ENCODE results near the gene SMIM28.
"Not testable (repeated sequence)": the region's sequence is repeated elsewhere in the genome, so short reads cannot be mapped to it uniquely, and the experiment has no call there.

The SMIM28 gene

DNA sequence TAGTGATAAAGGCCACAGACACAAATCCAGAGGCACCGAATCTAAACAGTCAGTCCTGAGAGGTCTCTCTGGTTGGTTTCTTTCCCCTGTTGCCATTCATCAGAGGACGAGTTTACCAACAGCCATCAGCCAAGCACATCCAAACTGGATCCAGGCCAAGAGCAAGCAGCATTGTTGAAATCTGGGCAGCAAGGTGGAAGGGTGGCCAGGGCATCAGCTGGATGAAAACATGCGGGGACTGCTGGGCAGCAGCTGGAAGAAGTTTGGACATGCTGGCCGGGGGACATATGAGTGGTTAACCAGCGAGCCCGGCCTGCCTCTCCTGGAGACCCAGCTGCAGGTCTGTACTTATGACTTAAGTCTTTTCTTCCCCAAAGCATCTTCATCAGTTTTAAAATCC is at the start of gene SMIM28:
Gene SMIM28, plus strand, starts transcription at position 62 of the 400 bp plus-strand sequence. Its CDS starts 168 bp downstream, at position 230.
- in situ Hi-C loops (cut with HindIII; ENCODE audit: low sequenced_read_pairs): no loop called here

DNA sequence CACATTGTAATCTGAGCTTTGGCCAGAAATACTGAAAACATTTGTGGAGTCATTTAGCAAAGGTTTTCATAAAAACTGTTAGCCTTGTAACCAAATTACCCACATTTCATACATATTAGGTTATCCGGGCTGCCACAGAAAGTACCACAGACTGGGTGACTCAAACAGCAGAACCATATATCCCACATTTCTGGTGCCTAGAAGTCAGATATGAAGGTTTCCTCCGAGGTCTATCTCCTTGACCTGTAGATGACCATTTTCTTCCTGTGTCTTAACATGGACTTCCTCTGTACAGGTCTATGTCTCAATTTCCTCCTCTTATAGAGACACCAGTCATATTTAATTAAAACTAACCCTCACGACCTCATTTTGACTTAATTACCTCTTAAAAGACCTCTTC is 49.5 kb upstream of the SMIM28 start:
- in situ Hi-C loops (cut with HindIII; ENCODE audit: low sequenced_read_pairs): no loop called here

DNA sequence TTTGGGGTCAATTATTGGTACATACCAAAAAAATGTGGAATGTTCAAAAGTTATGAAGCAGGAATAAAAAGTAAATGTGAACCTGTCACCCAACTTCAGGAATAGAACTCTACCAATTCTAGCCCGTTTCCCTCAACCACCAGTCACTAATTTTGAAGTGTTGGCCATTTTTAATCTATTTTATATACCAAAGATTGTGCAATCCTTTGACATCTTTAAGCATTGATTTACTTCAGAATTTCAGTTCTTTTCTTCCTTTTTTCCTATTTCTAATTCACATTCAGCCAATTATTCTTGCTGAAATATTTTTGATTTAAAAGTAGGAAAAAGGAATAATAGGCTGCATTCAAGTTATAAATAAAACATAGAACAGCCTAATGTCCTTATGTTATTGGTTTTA is 46.9 kb upstream of the SMIM28 start:
- in situ Hi-C loops (cut with HindIII; ENCODE audit: low sequenced_read_pairs): no loop called here

DNA sequence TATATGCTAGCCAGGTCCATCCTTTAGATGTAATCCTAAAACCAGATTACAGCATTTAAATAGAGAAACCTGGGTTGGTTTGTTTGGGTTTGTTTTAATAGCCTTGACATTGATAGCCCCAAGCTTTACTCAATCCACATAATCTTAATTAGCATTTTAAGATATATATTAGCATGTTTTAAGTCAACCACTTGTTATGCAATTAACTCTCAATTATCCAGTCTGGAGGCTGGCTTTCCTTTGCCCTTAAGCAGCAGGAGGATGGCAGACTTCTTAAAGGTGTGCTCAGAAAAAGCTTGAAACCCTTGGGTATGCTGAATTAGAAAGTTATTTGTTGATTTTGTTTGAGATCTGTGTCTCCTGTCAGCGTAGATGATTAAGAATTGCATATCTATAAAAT is 46.3 kb upstream of the SMIM28 start:
- in situ Hi-C loops (cut with HindIII; ENCODE audit: low sequenced_read_pairs): no loop called here

DNA sequence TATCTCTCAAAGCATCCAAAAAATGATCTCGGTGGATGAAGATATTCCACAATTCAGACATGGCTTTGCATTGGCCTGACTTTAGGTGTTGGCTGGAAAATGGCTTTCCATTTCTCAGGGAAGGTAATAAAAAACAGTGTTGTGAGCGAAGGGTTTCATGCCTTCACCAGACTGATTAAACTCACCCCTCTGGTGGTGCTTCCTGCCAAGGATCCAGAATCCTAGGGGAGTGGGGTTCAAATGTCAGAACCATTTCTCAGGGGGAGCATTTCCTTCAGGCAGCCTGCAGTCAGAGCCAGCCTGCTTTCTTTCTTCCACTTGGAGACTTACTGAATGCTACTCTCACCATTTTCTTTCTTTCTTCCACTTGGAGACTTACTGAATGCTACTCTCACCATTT is 45.7 kb upstream of the SMIM28 start:
- in situ Hi-C loops (cut with HindIII; ENCODE audit: low sequenced_read_pairs): no loop called here

DNA sequence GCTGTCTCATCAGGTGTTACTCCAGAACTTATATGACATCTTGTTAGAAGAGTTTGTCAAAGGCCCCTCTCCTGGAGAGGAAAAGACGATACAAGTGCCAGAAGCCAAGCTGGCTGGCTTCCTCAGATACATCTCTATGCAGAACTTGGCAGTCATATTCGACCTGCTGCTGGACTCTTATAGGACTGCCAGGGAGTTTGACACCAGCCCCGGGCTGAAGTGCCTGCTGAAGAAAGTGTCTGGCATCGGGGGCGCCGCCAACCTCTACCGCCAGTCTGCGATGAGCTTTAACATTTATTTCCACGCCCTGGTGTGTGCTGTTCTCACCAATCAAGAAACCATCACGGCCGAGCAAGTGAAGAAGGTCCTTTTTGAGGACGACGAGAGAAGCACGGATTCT is 43.7 kb upstream of the SMIM28 start:
- in situ Hi-C loops (cut with HindIII; ENCODE audit: low sequenced_read_pairs): no loop called here

DNA sequence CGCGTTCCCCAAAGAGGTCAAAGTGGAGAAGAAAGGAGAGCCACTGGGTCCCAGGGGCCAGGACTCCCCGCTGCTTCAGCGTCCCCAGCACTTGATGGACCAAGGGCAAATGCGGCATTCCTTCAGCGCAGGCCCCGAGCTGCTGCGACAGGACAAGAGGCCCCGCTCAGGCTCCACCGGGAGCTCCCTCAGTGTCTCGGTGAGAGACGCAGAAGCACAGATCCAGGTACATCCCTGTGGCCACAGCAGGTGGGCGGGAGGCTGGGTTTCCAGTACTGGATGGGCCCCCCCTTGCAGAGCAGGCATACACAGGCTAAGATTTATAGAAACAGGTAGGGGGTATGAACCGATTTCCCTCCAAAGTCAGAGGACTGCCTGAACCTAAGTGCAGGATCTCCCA is 42.7 kb upstream of the SMIM28 start:
- in situ Hi-C loops (cut with HindIII; ENCODE audit: low sequenced_read_pairs): no loop called here

DNA sequence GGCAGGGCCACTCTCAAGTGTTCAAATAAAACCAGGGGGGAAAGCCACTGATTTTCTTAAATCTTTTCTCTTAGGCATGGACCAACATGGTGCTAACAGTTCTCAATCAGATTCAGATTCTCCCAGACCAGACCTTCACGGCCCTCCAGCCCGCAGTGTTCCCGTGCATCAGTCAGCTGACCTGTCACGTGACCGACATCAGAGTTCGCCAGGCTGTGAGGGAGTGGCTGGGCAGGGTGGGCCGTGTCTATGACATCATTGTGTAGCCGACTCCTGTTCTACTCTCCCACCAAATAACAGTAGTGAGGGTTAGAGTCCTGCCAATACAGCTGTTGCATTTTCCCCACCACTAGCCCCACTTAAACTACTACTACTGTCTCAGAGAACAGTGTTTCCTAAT is 41.5 kb upstream of the SMIM28 start:
- in situ Hi-C loops (cut with HindIII; ENCODE audit: low sequenced_read_pairs): no loop called here

DNA sequence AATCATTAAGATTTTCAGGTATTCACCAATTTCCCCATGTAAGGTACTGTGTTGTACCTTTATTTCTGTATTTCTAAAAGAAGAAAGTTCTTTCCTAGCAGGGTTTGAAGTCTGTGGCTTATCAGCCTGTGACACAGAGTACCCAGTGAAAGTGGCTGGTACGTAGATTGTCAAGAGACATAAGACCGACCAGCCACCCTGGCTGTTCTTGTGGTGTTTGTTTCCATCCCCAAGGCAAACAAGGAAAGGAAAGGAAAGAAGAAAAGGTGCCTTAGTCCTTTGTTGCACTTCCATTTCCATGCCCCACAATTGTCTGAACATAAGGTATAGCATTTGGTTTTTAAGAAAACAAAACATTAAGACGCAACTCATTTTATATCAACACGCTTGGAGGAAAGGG is 40.6 kb upstream of the SMIM28 start:
- in situ Hi-C loops (cut with HindIII; ENCODE audit: low sequenced_read_pairs): no loop called here

DNA sequence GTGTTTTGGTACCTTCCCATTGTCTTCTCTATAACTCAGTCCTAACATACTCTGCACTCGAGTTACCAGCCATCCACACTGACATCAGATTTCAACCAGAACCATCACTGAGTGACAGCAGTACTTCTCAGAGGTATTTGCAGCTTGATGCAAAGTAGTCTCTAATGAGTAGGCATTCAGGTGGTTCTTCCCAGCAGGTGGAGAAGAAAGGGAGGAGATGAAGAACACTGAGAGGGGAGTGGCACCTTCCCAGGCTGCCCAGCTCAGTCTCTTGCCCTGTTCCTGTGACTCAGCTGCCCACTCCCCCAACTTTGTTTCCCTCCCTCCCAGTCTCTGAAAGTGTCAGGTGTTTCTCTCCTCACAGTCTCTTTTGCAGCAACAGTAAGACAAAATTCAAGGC is 38.7 kb upstream of the SMIM28 start:
- in situ Hi-C loops (cut with HindIII; ENCODE audit: low sequenced_read_pairs): no loop called here

DNA sequence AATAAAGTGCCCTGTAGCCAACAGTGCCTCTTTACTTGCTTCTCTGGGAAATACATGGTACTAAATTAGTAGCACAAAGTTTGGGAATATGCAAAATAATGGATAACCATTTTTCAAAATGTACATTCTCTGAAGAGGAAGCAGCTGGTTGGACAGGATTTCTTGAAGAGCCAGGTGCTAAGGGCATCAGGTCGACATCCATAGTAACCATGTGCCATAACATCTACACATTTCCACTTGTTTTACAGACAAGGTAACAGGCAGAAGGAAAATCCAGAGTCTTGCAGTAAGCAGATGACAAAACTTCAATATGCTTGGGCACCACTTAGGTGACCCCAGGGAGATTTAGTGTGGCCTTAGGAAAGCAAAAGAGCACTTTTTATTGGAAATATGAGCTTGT is 36.5 kb upstream of the SMIM28 start:
- in situ Hi-C loops (cut with HindIII; ENCODE audit: low sequenced_read_pairs): no loop called here

DNA sequence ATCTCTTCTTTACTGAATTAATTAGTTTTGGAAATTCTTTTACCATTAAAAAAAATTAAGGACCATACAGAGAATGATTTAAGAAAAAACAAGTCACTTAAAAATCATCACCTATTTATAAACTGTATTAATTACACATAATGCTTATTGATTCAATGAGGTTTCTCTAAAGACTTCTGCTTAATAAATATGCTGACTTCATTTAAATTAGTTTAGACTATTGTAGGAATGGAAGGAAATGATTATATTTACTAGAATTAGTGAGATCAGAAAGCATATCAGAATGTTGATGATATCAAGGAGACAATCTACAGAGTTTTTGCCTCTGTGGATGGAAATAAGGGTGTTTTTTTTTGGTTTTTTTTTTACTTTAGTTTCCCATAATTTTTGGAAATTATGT is 34.6 kb upstream of the SMIM28 start:
- in situ Hi-C loops (cut with HindIII; ENCODE audit: low sequenced_read_pairs): no loop called here

DNA sequence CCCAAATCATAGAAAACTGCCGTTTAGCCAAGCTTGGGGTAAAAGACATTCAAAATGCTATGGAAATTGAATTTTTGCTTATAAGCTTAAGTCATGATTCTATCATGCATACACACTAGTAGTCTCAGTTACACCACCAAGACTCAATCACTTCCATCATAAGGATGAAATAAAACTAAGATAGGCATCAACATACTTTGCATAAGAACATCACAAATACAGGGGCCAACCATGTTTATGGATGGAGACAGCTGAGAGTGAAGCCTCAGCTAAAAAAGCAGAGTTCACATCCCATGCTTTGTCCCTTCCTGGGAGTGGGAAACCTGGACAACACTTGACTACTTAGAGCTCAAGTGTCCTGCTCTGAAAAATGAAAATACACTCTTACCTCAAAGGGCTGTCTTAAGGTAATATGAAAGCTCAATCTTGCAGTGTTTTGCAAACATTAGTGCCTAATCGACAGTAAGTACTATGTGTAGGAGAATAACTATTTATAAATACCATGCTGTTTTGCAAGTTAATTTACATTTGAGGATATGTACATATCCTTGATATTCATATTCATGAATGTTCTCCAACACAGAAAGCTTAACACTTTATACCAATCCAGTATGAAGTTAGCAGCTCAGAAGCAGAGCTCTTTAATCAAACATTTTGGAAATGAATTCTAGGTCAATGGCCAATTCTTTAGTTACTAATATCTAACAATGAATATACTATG is 32.0 kb upstream of the SMIM28 start:
- in situ Hi-C loops (cut with HindIII; ENCODE audit: low sequenced_read_pairs): no loop called here

DNA sequence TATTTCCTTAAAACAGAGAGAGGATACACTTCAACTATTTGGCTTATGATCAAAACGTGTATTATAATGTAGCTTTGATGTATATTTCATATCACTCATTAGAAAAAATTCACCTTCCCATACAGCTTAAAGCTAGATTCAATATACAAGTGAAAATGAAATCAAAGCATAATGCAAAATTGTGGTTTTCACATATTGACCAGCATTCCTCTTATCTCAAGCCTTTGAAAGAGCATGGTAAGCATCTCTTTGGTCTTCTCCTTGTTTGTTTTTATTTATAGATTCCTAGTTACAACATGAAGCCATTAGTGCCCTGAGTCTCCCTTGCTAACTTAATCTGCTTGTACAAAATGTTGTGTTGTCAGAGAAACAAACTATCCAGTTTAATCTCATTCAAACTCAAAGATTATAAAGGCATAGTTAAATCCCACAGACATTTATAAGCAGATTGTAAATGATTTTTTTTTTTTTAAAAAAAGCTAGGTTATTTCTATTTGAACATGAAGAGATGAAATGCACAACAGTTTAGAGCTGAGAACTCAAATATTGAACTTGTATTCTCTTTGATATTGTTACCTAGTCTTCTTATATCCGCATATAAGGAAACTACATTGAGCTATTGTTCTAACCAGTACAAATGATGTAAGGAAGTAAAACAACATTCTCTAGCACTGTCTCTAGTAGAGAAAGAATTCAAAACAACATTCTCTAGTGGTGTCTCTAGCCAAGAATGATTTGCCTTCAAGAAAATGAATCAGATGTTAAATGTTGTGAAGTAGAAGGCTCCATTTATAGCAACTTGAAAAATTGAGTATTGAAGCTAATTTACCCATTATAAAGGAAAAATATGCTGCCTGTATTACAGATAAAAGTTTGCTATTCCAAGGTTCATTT is 31.2 kb upstream of the SMIM28 start:
- in situ Hi-C loops (cut with HindIII; ENCODE audit: low sequenced_read_pairs): no loop called here

DNA sequence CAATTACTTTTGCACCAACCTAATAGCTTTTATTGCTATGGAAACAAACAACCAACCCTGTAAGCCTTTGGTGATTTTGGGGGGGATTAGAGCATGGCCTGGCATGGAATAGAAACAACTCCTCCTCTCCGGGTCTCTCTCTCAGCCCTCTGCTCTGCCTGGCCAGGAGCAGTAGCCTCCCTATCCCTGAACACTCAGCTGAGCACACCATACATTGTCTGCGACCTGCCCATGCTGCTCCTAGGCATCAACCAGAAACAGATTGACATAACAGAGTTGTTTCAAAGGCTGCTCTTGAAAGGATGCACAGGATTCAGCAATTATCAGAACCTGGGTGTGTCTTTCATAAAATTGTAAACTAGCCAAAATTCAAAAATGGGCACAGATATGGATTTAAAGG is 29.8 kb upstream of the SMIM28 start:
- in situ Hi-C loops (cut with HindIII; ENCODE audit: low sequenced_read_pairs): no loop called here

DNA sequence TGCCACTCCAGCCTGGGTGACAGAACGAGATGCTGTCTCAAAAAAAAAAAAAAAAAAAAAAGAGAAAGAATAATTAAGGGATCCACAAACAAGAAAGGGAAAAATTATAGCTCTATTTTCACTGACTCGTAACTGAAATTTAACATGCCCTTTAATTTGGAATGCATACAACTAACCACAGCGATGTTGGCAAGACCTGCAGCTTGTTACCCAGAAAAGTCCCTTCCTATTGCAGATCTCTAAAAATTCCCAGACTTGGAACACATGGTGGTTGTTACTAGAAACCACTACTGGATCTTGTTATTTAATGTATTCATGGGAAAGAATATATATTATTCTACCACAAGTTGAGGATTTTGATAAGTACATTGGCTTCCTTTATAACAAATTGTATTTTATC is 27.8 kb upstream of the SMIM28 start:
- in situ Hi-C loops (cut with HindIII; ENCODE audit: low sequenced_read_pairs): loop anchor here (5.0 kb wide), 1 partner anchor 48 kb away; no protein-coding TSS in a partner anchor

DNA sequence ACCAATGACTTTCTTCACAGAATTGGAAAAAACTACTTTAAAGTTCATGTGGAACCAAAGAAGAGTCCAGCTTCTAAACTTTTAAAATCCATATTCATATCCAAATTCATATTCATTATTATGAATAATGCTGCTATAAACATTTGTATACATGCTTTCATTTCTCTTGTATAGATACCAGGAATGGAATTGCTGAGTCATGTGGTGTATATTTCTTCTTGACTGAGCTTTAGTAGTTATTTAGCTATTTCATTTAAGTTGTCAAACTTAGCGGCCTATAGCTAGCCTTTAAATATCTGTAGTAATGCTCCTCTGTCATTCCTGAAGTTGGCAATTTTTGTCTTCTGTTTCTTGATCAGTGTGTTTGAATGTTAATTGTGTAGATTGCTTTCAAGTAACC is 19.8 kb upstream of the SMIM28 start:
- in situ Hi-C loops (cut with HindIII; ENCODE audit: low sequenced_read_pairs): no loop called here

DNA sequence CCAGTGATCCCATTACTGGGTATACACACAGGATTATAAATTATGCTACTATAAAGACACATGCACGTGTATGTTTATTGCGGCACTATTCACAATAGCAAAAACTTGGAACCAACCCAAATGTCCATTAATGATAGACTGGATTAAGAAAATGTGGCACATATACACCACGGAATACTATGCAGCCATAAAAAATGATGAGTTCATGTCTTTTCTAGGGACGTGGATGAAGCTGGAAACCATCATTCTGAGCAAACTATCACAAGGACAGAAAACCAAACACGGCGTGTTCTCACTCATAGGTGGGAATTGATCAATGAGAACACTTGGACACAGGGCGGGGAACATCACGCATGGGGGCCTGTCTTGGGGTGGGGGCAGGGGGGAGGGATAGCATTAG is 9.0 kb upstream of the SMIM28 start:
- in situ Hi-C loops (cut with HindIII; ENCODE audit: low sequenced_read_pairs): not testable (repeated sequence)

DNA sequence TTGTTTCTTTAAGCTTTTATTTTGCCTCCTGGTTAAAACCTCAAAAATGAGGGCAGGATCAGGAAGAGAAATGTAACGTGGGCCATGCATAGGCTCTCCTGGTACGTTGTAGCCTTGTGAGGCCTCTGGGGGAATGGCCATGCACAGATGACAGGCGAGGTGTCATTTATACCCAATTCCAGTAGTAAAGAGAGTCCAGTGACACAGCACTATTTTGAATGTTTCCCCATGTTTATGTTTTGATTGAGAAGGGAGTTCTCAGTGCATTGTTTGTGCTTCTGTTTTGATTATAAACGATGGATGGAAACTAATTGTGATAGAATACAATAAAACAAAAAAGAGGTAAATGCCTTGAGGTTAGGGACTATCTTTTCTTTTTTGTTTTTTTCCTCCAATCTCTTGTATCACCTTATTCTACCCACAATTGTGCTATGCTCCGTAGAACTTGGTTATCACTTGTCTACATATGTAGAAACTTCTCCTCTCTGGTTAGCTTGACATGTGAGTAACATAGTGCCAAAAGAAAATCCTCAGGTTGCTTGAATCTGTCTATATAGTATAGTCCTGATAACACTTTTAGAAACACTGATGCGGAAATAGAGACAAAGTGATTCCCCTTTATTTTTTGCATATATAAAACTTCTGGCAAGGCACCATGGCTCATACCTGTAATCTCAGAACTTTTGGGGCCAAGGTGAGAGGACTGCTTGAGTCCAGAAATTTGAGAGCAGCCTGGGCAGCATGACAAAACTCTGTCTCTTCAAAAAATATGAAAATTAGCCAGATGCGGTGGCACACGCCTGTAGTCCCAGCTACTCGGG is 6.9 kb upstream of the SMIM28 start:
- in situ Hi-C loops (cut with HindIII; ENCODE audit: low sequenced_read_pairs): no loop called here

DNA sequence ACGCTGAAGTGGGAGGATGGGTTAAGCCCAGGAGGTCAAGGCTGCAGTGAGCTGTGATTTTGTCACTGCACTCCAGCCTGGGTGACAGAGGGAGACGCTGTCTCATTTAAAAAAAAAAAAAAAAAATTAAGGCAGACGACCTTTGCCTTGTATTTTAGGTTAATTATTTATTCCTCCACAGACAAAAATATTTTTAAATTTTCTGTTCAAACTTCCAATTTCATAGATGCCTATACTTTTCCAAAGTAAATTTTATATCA is 6.3 kb upstream of the SMIM28 start:
- in situ Hi-C loops (cut with HindIII; ENCODE audit: low sequenced_read_pairs): no loop called here

DNA sequence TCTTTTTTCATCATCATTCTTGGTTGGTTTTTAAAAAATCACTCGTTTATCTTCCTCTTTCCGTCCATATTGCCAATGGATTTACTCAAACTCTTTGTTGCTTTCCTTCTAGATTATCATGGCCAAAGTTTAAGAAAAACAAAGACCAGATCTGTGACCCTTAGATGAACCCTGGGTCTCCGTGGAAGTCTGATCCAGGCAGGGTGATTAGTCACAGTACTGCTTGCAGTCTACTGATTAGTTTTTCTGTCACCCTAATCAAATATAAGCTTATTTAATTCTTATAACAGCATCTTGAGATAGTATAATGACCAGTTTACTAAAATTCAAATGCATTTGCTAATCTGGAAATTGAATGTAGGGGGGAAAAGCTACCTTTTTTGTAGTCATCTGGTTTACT is 6.0 kb upstream of the SMIM28 start:
- in situ Hi-C loops (cut with HindIII; ENCODE audit: low sequenced_read_pairs): no loop called here

Data from endothelial cell of hepatic sinusoid (primary cell).